HG02870 (cell line): ENCODE data around the gene RBM24.

Experiments
- ATAC-seq: cut with Tn5 transposase; IDR thresholded peaks from one replicate; pipeline ENCODE4 v1.9.1; 2021; ENCODE audit warnings: mild to moderate bottlenecking, moderate library complexity; ENCODE audit not compliant: unreplicated experiment

The RBM24 gene

GRCh38 chr6:17341117-17341805, 60.1 kb downstream of the RBM24 start:
- ATAC-seq: no peak

DNA sequence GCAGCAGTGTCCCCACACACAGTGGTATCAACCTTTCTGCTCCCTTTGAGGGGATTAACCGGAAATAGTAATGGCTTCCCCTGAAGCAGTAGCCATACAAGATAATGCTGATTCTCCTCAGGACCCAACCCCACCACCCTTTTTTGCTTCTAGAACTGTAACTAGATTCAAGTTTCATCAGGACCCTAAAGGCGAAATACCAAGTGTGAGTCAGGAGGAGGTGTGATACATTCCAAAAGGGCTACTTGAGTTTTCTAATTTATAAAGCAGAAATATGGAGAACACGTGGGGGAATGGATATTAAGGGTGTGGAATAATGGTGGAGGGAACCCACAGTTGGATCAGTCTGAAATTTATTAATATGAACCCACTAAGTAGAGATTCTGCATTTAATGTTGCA, 60.7 kb downstream of the RBM24 start:
- ATAC-seq: no peak

DNA sequence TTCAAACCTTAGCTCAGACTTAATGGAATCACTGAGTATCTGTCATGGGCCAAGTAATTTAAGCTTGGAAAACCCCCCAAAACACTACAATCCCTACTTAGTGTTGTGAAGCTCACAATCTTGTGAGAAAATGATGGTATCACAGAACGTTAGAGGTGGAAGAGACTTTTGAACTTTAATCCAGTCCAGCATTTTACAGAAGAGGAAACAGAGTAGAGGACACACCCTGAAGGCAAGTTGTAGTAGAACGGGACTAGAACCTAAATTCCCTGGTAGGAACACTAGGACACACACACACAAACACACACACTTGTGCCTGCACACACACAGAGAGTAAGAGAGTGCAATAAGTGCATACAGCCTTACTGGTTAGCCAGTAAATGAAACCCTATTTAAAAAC, 62.1 kb downstream of the RBM24 start:
- no peak for ATAC-seq
